RCC 7860 (cell line): ENCODE results near the gene GNAO1.
A peak's percentile ranks its signal among the peaks of the same experiment; 100 is the strongest.
"Not testable (repeated sequence)": the region's sequence is repeated elsewhere in the genome, so short reads cannot be mapped to it uniquely, and the experiment has no call there.

ENCODE experiments used
- DNase-seq: peaks from one replicate; pipeline ENCODE4 v3.0.0-alpha.2; 2015; ENCODE audit warnings: low spot score
- FAIRE-seq: peaks from 2 replicates; lab custom pipeline; 2012; peaks lifted over from hg19 to GRCh38; lab: Jason Lieb, UNC

Gene GNAO1

GRCh38 chr16:56379044-56379443 lies 187.8 kb downstream of the GNAO1 start:
- DNase-seq, FAIRE-seq: not testable (repeated sequence)

- not testable (repeated sequence) for DNase-seq, FAIRE-seq
Observed at GRCh38 chr16:56380778-56381485, 189.6 kb downstream of the GNAO1 start.

- FAIRE-seq: no peak
Observed at GRCh38 chr16:56382459-56382858, 191.2 kb downstream of the GNAO1 start.

GRCh38 chr16:56382901-56383355 lies 191.6 kb downstream of the GNAO1 start:
- DNase-seq (peak; percentile 24), FAIRE-seq (no peak)

More at GRCh38 chr16:56382459-56382858, 191.2 kb downstream of the GNAO1 start:
- no peak for DNase-seq

GRCh38 chr16:56384074-56384721 lies 192.9 kb downstream of the GNAO1 start:
- FAIRE-seq: no peak
- no peak for DNase-seq

- DNase-seq: no peak
- FAIRE-seq: no peak
Observed at GRCh38 chr16:56387396-56387795, 196.1 kb downstream of the GNAO1 start.

- FAIRE-seq (no peak), DNase-seq (no peak)
Observed at GRCh38 chr16:56388209-56388608, 196.9 kb downstream of the GNAO1 start.

GRCh38 chr16:56389554-56389953 lies 198.3 kb downstream of the GNAO1 start:
- peak; percentile 90 for DNase-seq
- no peak for FAIRE-seq

- FAIRE-seq, DNase-seq: not testable (repeated sequence)
Observed at GRCh38 chr16:56396724-56397123, 205.4 kb downstream of the GNAO1 start.

- FAIRE-seq: no peak
- DNase-seq: no peak
Observed at GRCh38 chr16:56399047-56399446, 207.8 kb downstream of the GNAO1 start.

GRCh38 chr16:56399486-56399885 lies 208.2 kb downstream of the GNAO1 start:
- FAIRE-seq: no peak
- DNase-seq: no peak

GRCh38 chr16:56400458-56400857 lies 209.2 kb downstream of the GNAO1 start:
- DNase-seq (no peak), FAIRE-seq (no peak)

- FAIRE-seq (no peak), DNase-seq (no peak)
Observed at GRCh38 chr16:56401482-56401881, 210.2 kb downstream of the GNAO1 start.

- DNase-seq (no peak), FAIRE-seq (no peak)
Observed at GRCh38 chr16:56405977-56406672, 214.8 kb downstream of the GNAO1 start.
